ENCODE results near the gene LCA5L. TPM values are rescaled to one million over a fixed set of nuclear protein-coding genes. Genes with fewer than 3 reads are reported as not detected.

LCA5L gene
- total RNA-seq, 1 donor from 2014 or later = not detected

DNA sequence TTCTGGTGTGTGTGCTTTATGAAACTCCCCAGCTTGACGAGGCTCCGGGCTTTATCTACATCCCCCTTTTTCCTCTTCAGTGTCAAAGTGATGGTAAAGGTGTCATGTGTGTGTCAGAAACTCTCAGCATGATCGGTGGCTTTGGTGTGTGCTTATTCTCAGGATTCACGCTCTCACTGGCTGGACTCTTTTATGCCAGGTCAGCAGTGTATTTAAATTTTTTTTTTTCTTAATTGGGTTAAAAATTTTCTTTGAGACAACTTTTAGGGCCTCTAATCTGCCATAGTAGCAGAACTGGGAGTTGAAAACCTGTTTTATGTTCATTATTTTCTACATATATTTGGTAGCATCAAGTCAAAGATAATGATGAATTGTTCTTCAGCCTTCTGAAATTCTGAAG lies 27.2 kb upstream of the LCA5L start:
- no peak for DNase-seq
- no peaks in the 10 kb centered on the region for H3K36me3 Mint-ChIP-seq (ENCODE audit: unreplicated experiment)
- H3K4me3 Mint-ChIP-seq (ENCODE audit: unreplicated experiment) = no peak overlapping the region
- TF ChIP-seq, protein P1, sequence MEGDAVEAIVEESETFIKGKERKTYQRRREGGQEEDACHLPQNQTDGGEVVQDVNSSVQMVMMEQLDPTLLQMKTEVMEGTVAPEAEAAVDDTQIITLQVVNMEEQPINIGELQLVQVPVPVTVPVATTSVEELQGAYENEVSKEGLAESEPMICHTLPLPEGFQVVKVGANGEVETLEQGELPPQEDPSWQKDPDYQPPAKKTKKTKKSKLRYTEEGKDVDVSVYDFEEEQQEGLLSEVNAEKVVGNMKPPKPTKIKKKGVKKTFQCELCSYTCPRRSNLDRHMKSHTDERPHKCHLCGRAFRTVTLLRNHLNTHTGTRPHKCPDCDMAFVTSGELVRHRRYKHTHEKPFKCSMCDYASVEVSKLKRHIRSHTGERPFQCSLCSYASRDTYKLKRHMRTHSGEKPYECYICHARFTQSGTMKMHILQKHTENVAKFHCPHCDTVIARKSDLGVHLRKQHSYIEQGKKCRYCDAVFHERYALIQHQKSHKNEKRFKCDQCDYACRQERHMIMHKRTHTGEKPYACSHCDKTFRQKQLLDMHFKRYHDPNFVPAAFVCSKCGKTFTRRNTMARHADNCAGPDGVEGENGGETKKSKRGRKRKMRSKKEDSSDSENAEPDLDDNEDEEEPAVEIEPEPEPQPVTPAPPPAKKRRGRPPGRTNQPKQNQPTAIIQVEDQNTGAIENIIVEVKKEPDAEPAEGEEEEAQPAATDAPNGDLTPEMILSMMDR (IDR thresholded peaks at IDR 0.05; ENCODE audit: partially characterized antibody, unreplicated experiment) = no peak
- H3K9me3 Mint-ChIP-seq (ENCODE audit: unreplicated experiment) = no peaks in the 10 kb centered on the region
- H3K27me3 Mint-ChIP-seq (ENCODE audit: unreplicated experiment) = no peaks in the 10 kb centered on the region
- H3K27ac Mint-ChIP-seq (ENCODE audit: unreplicated experiment) = no peak overlapping the region
- no peaks in the 10 kb centered on the region for H3K4me1 Mint-ChIP-seq (ENCODE audit: low read depth, unreplicated experiment)

DNA sequence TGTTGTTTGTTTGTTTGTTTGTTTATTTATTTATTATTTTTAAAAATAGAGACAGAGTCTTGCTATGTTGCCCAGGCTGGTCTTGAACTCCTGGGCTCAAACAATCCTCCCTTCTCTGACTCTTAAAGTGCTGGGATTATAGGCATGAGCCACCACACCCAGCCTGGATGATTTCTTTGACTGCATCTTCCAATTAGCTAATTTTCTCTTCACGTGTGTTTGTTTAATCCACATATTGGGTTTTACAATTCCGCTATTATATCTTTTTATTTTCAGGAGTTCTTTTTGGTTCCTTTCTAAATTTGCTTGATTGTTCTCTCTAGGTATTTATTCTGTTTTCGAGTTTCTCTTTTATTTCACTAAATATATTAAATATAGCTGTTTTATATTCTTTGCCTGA lies 26.0 kb upstream of the LCA5L start:
- TF ChIP-seq, protein P1 (IDR thresholded peaks at IDR 0.05; ENCODE audit: partially characterized antibody, unreplicated experiment) = no peak
- no peak for DNase-seq
- Mint-ChIP-seq H3K36me3 (ENCODE audit: unreplicated experiment) (no peaks in the 10 kb centered on the region), H3K4me1 (ENCODE audit: low read depth, unreplicated experiment) (no peaks in the 10 kb centered on the region), H3K27ac (ENCODE audit: unreplicated experiment) (no peak overlapping the region), H3K4me3 (ENCODE audit: unreplicated experiment) (no peak overlapping the region), H3K27me3 (ENCODE audit: unreplicated experiment) (no peaks in the 10 kb centered on the region), H3K9me3 (ENCODE audit: unreplicated experiment) (no peaks in the 10 kb centered on the region)

DNA sequence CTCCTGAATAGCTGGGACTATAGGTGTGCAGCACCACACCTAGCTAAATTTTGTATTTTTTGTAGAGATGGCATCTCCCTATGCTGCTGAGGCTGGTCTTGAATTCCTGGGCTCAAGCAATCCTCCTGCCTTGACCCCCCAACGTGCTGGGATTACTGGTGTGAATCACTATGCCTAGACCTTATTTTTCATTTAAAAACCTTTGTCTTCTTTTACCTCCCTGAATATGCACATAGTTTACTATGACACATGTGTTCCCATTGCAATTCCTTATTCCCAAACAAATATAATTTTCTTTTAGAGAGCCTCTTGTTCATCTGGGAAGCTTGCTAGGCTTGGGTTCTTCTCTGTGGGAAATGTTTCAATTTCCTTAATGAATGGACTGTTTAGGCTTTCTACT lies 23.0 kb upstream of the LCA5L start:
- Mint-ChIP-seq H3K4me1 (ENCODE audit: low read depth, unreplicated experiment) (no peaks in the 10 kb centered on the region), H3K27ac (ENCODE audit: unreplicated experiment) (no peak overlapping the region), H3K4me3 (ENCODE audit: unreplicated experiment) (no peak overlapping the region), H3K27me3 (ENCODE audit: unreplicated experiment) (no peaks in the 10 kb centered on the region), H3K9me3 (ENCODE audit: unreplicated experiment) (no peaks in the 10 kb centered on the region), H3K36me3 (ENCODE audit: unreplicated experiment) (no peaks in the 10 kb centered on the region)
- TF ChIP-seq, protein P1 (IDR thresholded peaks at IDR 0.05; ENCODE audit: partially characterized antibody, unreplicated experiment) = no peak
- no peak for DNase-seq

DNA sequence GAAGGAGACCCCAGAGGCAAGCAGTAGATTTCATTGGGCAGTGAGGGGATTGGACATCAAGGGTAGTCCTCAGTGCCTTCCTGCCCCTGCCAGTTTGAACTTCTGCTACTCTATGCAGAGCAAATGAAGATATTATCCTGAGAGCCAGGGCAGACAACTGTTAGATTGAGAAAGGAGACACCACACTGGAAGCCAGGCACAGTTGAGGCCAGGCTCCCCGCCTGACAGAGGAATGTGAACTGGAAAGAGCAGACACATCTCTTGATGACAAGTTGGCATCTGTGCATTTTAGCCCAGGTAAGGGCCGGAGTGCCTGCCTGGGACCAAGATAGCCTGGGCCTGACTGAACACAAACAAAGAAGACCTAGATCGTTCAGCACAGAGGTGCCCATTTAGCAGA lies 22.2 kb upstream of the LCA5L start:
- no peak overlapping the region for H3K4me3 Mint-ChIP-seq (ENCODE audit: unreplicated experiment)
- H3K27me3 Mint-ChIP-seq (ENCODE audit: unreplicated experiment) = no peaks in the 10 kb centered on the region
- H3K4me1 Mint-ChIP-seq (ENCODE audit: low read depth, unreplicated experiment) = no peaks in the 10 kb centered on the region
- DNase-seq = no peak
- no peaks in the 10 kb centered on the region for H3K36me3 Mint-ChIP-seq (ENCODE audit: unreplicated experiment)
- no peaks in the 10 kb centered on the region for H3K9me3 Mint-ChIP-seq (ENCODE audit: unreplicated experiment)
- TF ChIP-seq, protein P1 (IDR thresholded peaks at IDR 0.05; ENCODE audit: partially characterized antibody, unreplicated experiment) = no peak
- H3K27ac Mint-ChIP-seq (ENCODE audit: unreplicated experiment) = no peak overlapping the region

DNA sequence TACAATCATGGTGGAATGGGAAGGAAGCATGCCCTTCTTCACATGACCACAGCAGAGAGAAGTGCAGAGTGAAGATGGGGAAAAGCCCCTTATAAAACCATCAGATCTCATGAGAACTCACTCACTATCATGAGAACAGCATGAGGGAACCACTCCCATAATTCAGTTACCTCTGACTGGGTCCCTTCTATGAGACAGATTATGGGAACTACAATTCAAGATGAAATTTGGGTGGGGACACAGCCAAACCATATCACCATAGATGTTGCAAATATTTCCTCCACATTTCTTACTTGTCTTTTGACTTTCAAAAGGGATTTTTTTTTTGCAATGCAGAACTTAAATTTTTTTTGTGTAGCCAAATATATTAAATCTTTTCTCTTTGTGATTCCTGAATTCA lies 21.0 kb upstream of the LCA5L start:
- H3K27me3 Mint-ChIP-seq (ENCODE audit: unreplicated experiment) = no peaks in the 10 kb centered on the region
- TF ChIP-seq, protein P1 (IDR thresholded peaks at IDR 0.05; ENCODE audit: partially characterized antibody, unreplicated experiment) = no peak
- H3K4me3 Mint-ChIP-seq (ENCODE audit: unreplicated experiment) = no peak overlapping the region
- no peak for DNase-seq
- no peaks in the 10 kb centered on the region for H3K36me3 Mint-ChIP-seq (ENCODE audit: unreplicated experiment)
- no peak overlapping the region for H3K27ac Mint-ChIP-seq (ENCODE audit: unreplicated experiment)
- no peaks in the 10 kb centered on the region for H3K4me1 Mint-ChIP-seq (ENCODE audit: low read depth, unreplicated experiment)
- H3K9me3 Mint-ChIP-seq (ENCODE audit: unreplicated experiment) = no peaks in the 10 kb centered on the region

Data from glutamatergic neuron (in vitro differentiated cells).